ENCODE data around the gene MINK1. TPM values are rescaled to one million over a fixed set of nuclear protein-coding genes. Genes with fewer than 3 reads are reported as not detected.

Gene MINK1
- total and polyA plus RNA-seq, 9 donors, result 11.8 to 39.3 (median 29.1) TPM

DNA sequence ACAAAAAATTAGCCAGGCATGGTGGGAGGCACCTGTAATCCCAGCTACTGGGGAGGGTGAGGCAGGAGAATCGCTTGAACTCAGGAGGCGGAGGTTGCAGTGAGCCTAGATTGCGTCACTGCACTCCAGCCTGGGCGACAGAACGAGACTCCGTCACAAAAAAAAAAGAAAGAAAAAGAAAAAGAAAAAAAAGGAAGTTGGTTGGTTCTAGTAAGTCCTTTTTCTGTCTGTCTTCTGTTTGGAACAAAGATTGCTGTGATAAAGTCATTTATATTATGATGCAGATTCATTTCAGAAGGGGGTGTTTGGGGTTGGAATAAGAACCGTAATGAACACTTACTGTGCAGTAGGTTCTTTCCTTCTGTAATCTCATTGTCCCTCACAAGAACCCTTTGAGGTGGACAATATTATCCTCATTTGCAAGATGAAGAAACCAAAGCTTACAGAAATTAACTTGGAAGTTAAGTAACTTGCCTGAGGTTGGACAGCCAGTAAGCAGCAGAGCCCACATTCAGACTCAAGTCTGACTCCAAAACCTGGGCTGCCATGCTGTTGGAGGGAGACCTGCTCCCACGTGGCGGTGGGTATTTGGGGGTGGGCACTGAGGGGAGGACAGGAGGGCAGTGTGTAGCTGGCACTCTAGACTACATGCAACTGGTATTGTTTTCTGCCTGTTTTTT lies 10.3 kb downstream of the MINK1 start:
- Histone ChIP-seq H3K4me3 (ENCODE audit: low read length) (no peak overlapping the region), H3K27me3 (ENCODE audit: control insufficient read depth, insufficient read depth, low read length) (no peaks in the 10 kb centered on the region), H3K4me1 (ENCODE audit: control insufficient read depth, insufficient read depth, low read length) (no peaks in the 10 kb centered on the region), H3K9me3 (replicated peaks; ENCODE audit: control insufficient read depth, low read depth, low read length) (no peaks in the 10 kb centered on the region), H3K27ac (ENCODE audit: low read length) (no peak overlapping the region), H3K36me3 (ENCODE audit: control insufficient read depth, insufficient read depth, low read length) (peaks cover 11% of the 10 kb centered on the region)
- DNase-seq, result no peak
- WGBS (ENCODE audit: insufficient coverage), result 79% methylated on average over 8 of the region's 9 CpGs

DNA sequence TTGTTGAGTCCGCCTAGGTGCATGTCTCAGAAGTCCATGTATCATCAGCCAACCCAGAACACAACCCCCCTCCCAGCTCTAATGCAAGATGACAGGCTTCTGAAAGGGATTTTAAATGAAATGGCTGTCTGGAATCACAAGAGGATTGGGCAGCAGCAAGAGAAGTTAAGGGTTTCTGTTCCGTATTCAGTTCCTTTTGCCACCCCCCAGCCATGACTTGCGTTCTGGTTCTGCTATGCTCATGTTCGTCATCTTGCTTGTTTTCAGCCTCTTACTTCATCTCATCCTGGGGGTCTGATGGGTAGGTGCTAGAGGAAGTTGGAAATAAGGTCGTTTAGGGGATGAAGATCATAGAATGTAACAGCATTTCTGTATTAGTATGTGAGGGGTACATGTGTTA lies 12.0 kb downstream of the MINK1 start:
- WGBS (ENCODE audit: insufficient coverage), result 88% methylated on average over 1 of the region's 5 CpGs
- Histone ChIP-seq H3K4me1 (ENCODE audit: control insufficient read depth, insufficient read depth, low read length) (no peaks in the 10 kb centered on the region), H3K27me3 (ENCODE audit: control insufficient read depth, insufficient read depth, low read length) (no peaks in the 10 kb centered on the region), H3K9me3 (replicated peaks; ENCODE audit: control insufficient read depth, low read depth, low read length) (no peaks in the 10 kb centered on the region), H3K27ac (ENCODE audit: low read length) (no peak overlapping the region), H3K36me3 (ENCODE audit: control insufficient read depth, insufficient read depth, low read length) (peaks cover 9% of the 10 kb centered on the region), H3K4me3 (ENCODE audit: low read length) (no peak overlapping the region)
- DNase-seq, result peak; percentile 61

DNA sequence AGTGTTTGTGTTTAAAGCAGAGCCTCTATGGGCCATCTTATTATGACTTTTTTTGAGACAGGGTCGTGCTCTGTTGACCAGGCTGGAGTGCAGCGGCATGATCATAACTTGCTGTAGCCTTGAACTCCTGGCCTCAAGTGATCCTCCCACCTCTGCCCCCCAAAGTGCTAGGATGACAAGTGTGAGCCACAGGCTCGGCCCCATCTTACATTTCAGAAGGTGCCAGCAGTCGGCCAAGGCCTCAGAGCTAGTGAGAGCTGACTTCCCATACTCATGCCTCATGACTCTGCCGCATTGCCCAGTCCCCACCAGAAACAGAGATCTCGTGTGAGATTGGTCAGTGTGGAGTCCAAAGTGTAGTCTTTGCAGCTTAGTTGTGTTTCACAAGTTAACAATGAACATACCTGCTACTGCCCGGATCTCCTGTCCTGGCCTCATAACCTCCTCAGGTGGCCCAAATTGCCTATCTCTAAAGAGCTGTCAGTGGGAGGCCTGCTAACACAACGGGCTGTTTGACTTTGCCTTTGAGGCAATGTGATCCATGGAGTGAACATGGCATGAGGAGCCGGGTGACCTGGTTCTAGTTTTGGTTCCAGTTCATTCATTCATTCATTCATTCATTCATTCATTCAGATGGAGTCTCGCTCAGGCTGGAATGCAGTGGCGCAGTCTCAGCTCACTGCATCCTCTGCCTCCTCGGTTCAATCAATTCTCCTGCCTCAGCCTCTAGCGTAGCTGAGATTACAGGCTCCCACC lies 13.7 kb downstream of the MINK1 start:
- Histone ChIP-seq H3K9me3 (replicated peaks; ENCODE audit: control insufficient read depth, low read depth, low read length) (no peaks in the 10 kb centered on the region), H3K27me3 (ENCODE audit: control insufficient read depth, insufficient read depth, low read length) (no peaks in the 10 kb centered on the region), H3K4me1 (ENCODE audit: control insufficient read depth, insufficient read depth, low read length) (no peaks in the 10 kb centered on the region), H3K4me3 (ENCODE audit: low read length) (no peak overlapping the region), H3K27ac (ENCODE audit: low read length) (no peak overlapping the region), H3K36me3 (ENCODE audit: control insufficient read depth, insufficient read depth, low read length) (peaks cover 5% of the 10 kb centered on the region)
- no peak for DNase-seq
- 93% methylated on average over 5 of the region's 13 CpGs for WGBS (ENCODE audit: insufficient coverage)

DNA sequence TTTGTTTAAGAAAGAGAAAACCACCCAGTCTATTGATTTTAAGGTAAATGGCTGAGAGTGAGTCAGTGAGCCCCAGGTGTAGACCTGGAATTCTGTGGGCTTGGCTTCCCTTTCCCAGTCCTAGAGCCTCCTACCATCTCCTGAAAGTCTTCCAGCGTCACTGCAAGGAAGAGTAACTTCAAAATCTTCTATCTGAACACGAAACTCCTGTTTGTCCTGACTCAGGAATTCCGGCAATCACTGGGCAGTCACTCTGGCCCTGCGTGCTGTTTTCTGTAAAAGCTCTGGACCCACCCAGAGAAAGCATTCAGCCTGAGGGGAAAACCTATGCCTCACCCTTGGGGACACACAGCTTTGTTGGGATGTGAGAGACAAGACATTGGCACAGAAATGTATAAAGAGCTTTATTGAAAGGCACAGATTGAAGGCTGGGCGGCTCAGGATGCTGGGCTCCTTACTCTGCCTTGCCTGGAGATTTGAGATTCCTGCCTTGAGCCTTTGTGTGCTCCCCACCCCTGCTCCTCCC lies 15.9 kb downstream of the MINK1 start:
- H3K4me3 ChIP-seq (ENCODE audit: low read length), result no peak overlapping the region
- peaks cover 2% of the 10 kb centered on the region for H3K4me1 ChIP-seq (ENCODE audit: control insufficient read depth, insufficient read depth, low read length)
- H3K27me3 ChIP-seq (ENCODE audit: control insufficient read depth, insufficient read depth, low read length), result no peaks in the 10 kb centered on the region
- H3K27ac ChIP-seq (ENCODE audit: low read length), result no peak overlapping the region
- no peak for DNase-seq
- H3K9me3 ChIP-seq (replicated peaks; ENCODE audit: control insufficient read depth, low read depth, low read length), result no peaks in the 10 kb centered on the region
- peaks cover 7% of the 10 kb centered on the region for H3K36me3 ChIP-seq (ENCODE audit: control insufficient read depth, insufficient read depth, low read length)
- 69% methylated on average over 5 of the region's 5 CpGs for WGBS (ENCODE audit: insufficient coverage)

DNA sequence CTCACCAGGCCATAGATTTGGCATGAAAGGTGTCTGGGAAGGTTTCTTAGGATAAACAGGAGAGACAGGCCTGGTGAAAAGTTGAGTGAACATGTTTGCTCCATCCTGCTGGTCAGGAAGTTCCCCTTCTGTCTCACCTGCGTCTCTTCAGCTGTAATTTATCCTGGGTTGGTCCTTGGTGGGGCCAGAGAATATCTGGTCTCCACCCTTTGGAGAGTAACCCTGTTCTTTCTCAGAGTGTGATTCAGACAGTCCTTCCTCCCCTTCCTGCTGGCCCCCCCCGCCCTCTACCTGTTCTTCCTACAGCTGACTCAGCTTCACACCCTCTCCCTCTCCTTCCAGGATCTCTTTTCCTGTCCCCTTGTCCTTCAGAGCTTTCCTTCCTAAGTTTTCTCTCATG lies 17.1 kb downstream of the MINK1 start:
- 100% methylated on average over 1 of the region's 2 CpGs for WGBS (ENCODE audit: insufficient coverage)
- H3K4me1 ChIP-seq (ENCODE audit: control insufficient read depth, insufficient read depth, low read length), result peaks cover 2% of the 10 kb centered on the region

DNA sequence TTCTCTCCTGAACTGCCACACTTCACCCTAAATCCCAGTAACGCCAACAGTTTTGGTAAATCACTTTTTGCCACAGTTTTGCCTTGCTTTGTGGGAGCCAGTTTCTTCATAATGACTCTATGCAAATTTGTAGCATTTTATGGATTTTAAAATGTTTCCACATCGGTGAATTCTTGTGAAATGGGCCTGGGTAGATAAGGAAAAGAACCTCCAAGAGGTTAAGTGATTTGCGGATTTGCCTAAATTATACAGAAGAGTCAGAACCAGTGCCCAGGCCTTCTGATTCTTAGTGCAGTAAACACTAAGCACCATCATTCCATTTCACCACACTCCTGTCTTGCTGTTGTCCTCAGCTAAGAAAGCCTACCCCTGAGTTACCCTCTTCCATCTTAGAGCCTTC lies 17.9 kb downstream of the MINK1 start:
- Histone ChIP-seq H3K9me3 (replicated peaks; ENCODE audit: control insufficient read depth, low read depth, low read length) (no peaks in the 10 kb centered on the region), H3K27ac (ENCODE audit: low read length) (no peak overlapping the region), H3K36me3 (ENCODE audit: control insufficient read depth, insufficient read depth, low read length) (peaks cover 8% of the 10 kb centered on the region), H3K4me1 (ENCODE audit: control insufficient read depth, insufficient read depth, low read length) (peaks cover 4% of the 10 kb centered on the region), H3K27me3 (ENCODE audit: control insufficient read depth, insufficient read depth, low read length) (no peaks in the 10 kb centered on the region), H3K4me3 (ENCODE audit: low read length) (no peak overlapping the region)
- no CpG with 5 or more reads among the region's 3 CpGs for WGBS (ENCODE audit: insufficient coverage)
- DNase-seq, result no peak

More for the DNA sequence above, 17.1 kb downstream of the MINK1 start:
- Histone ChIP-seq H3K36me3 (ENCODE audit: control insufficient read depth, insufficient read depth, low read length) (peaks cover 8% of the 10 kb centered on the region), H3K27ac (ENCODE audit: low read length) (no peak overlapping the region), H3K27me3 (ENCODE audit: control insufficient read depth, insufficient read depth, low read length) (no peaks in the 10 kb centered on the region), H3K4me3 (ENCODE audit: low read length) (no peak overlapping the region), H3K9me3 (replicated peaks; ENCODE audit: control insufficient read depth, low read depth, low read length) (no peaks in the 10 kb centered on the region)
- DNase-seq, result no peak

DNA sequence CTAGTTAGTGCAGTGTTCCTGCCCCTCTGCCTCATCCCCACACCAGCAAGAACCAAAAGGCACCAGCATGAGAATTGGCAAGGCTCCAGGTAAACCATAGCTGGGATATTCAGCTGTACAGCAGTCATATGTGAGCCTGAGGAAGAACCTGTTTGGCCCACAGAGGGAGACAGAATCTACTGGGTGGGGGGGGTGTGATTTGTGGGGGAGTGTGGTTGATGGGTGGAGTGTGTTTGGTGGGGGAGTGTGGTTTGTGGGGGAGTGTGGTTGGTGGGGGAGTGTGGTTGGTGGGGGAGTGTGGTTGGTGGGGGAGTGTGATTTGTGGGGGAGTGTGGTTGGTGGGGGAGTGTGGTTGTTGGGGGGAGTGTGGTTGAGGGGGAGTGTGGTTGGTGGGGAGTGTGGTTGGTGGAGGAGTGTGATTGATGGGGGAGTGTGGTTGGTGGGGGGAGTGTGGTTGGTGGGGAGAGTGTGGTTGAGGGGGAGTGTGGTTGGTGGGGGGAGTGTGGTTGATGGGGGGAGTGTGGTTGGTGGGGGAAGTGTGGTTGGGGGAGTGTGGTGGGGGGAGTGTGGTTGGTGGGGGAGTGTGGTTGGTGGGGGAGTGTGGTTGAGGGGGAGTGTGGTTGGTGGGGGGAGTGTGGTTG lies 19.5 kb downstream of the MINK1 start:
- Histone ChIP-seq H3K36me3 (ENCODE audit: control insufficient read depth, insufficient read depth, low read length) (peaks cover 3% of the 10 kb centered on the region), H3K27me3 (ENCODE audit: control insufficient read depth, insufficient read depth, low read length) (no peaks in the 10 kb centered on the region), H3K27ac (ENCODE audit: low read length) (no peak overlapping the region), H3K4me3 (ENCODE audit: low read length) (no peak overlapping the region), H3K9me3 (replicated peaks; ENCODE audit: control insufficient read depth, low read depth, low read length) (no peaks in the 10 kb centered on the region), H3K4me1 (ENCODE audit: control insufficient read depth, insufficient read depth, low read length) (peaks cover 12% of the 10 kb centered on the region)
- DNase-seq, result peak; percentile 40

DNA sequence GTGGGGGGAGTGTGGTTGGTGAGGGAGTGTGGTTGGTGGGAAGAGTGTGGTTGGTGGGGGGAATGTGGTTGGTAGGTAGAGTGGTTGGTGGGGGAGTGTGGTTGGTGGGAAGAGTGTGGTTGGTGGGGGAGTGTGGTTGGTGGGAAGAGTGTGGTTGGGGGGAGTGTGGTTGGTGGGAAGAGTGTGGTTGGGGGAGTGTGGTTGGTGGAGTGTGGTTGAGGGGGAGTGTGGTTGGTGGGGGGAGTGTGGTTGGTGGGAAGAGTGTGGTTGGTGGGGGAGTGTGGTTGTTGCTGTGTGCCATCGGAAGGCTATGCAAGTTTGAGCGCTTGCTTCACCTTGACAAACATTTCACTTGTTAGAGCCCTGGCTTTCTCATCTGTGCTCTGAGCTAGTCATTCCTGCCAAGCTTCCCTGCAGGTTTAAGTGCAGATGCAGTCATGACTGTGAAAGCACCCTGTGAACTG lies 20.1 kb downstream of the MINK1 start:
- WGBS (ENCODE audit: insufficient coverage), result no CpG with 5 or more reads among the region's 2 CpGs
- peaks cover 3% of the 10 kb centered on the region for H3K36me3 ChIP-seq (ENCODE audit: control insufficient read depth, insufficient read depth, low read length)

DNA sequence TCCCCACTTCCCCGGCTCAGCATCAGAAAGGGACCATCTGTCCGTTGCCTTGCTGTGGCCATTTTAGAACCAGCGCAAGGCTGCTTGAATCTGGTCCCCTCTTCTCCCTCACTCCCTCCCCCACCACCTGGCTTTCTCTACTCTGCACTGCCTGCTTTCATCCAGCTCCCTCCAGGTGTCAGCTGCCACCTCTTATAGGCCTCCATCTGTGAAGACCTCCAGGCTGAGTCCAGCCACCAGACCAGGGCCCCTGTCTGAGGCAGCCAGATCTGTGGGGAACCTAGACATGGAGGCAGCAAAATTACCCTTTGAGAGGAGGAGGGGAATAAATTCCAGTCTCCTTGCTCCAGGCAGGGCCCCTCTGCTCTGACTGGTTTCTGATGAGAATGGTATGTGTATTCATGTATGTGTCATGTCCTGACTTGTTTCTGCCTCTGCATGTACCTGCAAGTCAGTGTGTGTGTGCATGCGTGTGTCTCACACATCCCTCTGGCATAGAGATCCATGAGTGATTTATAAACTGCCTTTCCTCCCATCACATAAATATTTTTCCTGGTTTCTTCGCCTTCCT lies 21.1 kb downstream of the MINK1 start:
- H3K27ac ChIP-seq (ENCODE audit: low read length), result no peak overlapping the region
- H3K4me3 ChIP-seq (ENCODE audit: low read length), result no peak overlapping the region
- no peak for DNase-seq
- H3K27me3 ChIP-seq (ENCODE audit: control insufficient read depth, insufficient read depth, low read length), result no peaks in the 10 kb centered on the region
- H3K9me3 ChIP-seq (replicated peaks; ENCODE audit: control insufficient read depth, low read depth, low read length), result no peaks in the 10 kb centered on the region
- H3K36me3 ChIP-seq (ENCODE audit: control insufficient read depth, insufficient read depth, low read length), result peaks cover 3% of the 10 kb centered on the region
- H3K4me1 ChIP-seq (ENCODE audit: control insufficient read depth, insufficient read depth, low read length), result peaks cover 23% of the 10 kb centered on the region
- 71% methylated on average over 4 of the region's 5 CpGs for WGBS (ENCODE audit: insufficient coverage)

More for the DNA sequence above, 20.1 kb downstream of the MINK1 start:
- no peak overlapping the region for H3K4me3 ChIP-seq (ENCODE audit: low read length)
- no peaks in the 10 kb centered on the region for H3K27me3 ChIP-seq (ENCODE audit: control insufficient read depth, insufficient read depth, low read length)
- no peaks in the 10 kb centered on the region for H3K9me3 ChIP-seq (replicated peaks; ENCODE audit: control insufficient read depth, low read depth, low read length)
- peaks cover 17% of the 10 kb centered on the region for H3K4me1 ChIP-seq (ENCODE audit: control insufficient read depth, insufficient read depth, low read length)
- no peak overlapping the region for H3K27ac ChIP-seq (ENCODE audit: low read length)
- no peak for DNase-seq

All from muscle of leg (tissue), 11 donors.